ENCODE results near the gene CNNM3. TPM values are rescaled to one million over a fixed set of nuclear protein-coding genes. Genes with fewer than 3 reads are reported as not detected.
A peak's percentile ranks its signal among the peaks of the same experiment; 100 is the strongest.
"Not testable (repeated sequence)": the region's sequence is repeated elsewhere in the genome, so short reads cannot be mapped to it uniquely, and the experiment has no call there.

The CNNM3 gene
- total and polyA plus RNA-seq, 4 donors: 10.0 to 19.8 (median 16.1) TPM

- H3K9ac ChIP-seq (ENCODE audit: low read depth in 1 of 2, low read length in 2 of 2): no peak overlapping the region
- H3K27ac ChIP-seq (ENCODE audit: low read depth in 1 of 2, low read length in 2 of 2): peak overlapping the region; percentile 78 to 80
- WGBS: 76% methylated on average over 38 of the region's 38 CpGs
- no peak overlapping the region for H3K4me3 ChIP-seq (ENCODE audit: low read depth in 1 of 3, low read length in 3 of 3)
- no peaks in the 10 kb centered on the region for H3K27me3 ChIP-seq (ENCODE audit: control insufficient read depth in 4 of 4, insufficient read depth in 4 of 4, low read length in 3 of 4)
- H3K9me3 ChIP-seq (ENCODE audit: control insufficient read depth in 4 of 4, low read length in 3 of 4): no peaks in the 10 kb centered on the region
- peaks cover 7 to 32% (median 12%) of the 10 kb centered on the region in 4 donors for H3K36me3 ChIP-seq (ENCODE audit: control insufficient read depth in 4 of 4, insufficient read depth in 3 of 4, low read depth in 1 of 4, low read length in 3 of 4)
- H3K4me1 ChIP-seq (ENCODE audit: control insufficient read depth in 4 of 4, insufficient read depth in 4 of 4, low read length in 3 of 4): peaks cover 12 to 68% (median 49%) of the 10 kb centered on the region in 4 donors
- DNase-seq (ENCODE audit: low spot score): no peak
- TF ChIP-seq ATF3 (IDR thresholded peaks at IDR 0.05) (no peak), HNF4A (conservative IDR thresholded peaks at IDR 0.05) (no peak), MAX (IDR thresholded peaks at IDR 0.05) (no peak), JUND (IDR thresholded peaks at IDR 0.05) (no peak), SP1 (IDR thresholded peaks at IDR 0.05) (no peak), EGR1 (IDR thresholded peaks at IDR 0.05; ENCODE audit: low read depth in 2 of 2) (no peak), REST (IDR thresholded peaks at IDR 0.05) (no peak), RXRA (IDR thresholded peaks at IDR 0.05) (no peak), NR2F2 (IDR thresholded peaks at IDR 0.05) (no peak), CTCF (IDR thresholded peaks at IDR 0.05; ENCODE audit: low read depth, low read length, missing input control) (no peak), TAF1 (conservative IDR thresholded peaks at IDR 0.05) (no peak)
Measured at GRCh38 chr2:96860065-96861029, 44.3 kb downstream of the CNNM3 start.

- Histone ChIP-seq H3K27ac (ENCODE audit: low read depth in 1 of 2, low read length in 2 of 2) (peak overlapping the region; percentile 78 to 80), H3K36me3 (ENCODE audit: control insufficient read depth in 4 of 4, insufficient read depth in 3 of 4, low read depth in 1 of 4, low read length in 3 of 4) (peaks cover 7 to 38% (median 14%) of the 10 kb centered on the region in 4 donors), H3K4me1 (ENCODE audit: control insufficient read depth in 4 of 4, insufficient read depth in 4 of 4, low read length in 3 of 4) (peaks cover 11 to 74% (median 55%) of the 10 kb centered on the region in 4 donors), H3K9me3 (ENCODE audit: control insufficient read depth in 4 of 4, low read length in 3 of 4) (no peaks in the 10 kb centered on the region), H3K9ac (ENCODE audit: low read depth in 1 of 2, low read length in 2 of 2) (no peak overlapping the region), H3K27me3 (ENCODE audit: control insufficient read depth in 4 of 4, insufficient read depth in 4 of 4, low read length in 3 of 4) (no peaks in the 10 kb centered on the region), H3K4me3 (ENCODE audit: low read depth in 1 of 3, low read length in 3 of 3) (no peak overlapping the region)
- no peak for DNase-seq (ENCODE audit: low spot score)
- 96% methylated on average over 17 of the region's 17 CpGs for WGBS
- TF ChIP-seq TAF1 (conservative IDR thresholded peaks at IDR 0.05): no peak
Measured at GRCh38 chr2:96861074-96861473, 45.0 kb downstream of the CNNM3 start.

GRCh38 chr2:96863056-96863455 is 47.0 kb downstream of the CNNM3 start:
- Histone ChIP-seq H3K36me3 (ENCODE audit: control insufficient read depth in 4 of 4, insufficient read depth in 3 of 4, low read depth in 1 of 4, low read length in 3 of 4) (peaks cover 7 to 38% (median 14%) of the 10 kb centered on the region in 4 donors), H3K4me1 (ENCODE audit: control insufficient read depth in 4 of 4, insufficient read depth in 4 of 4, low read length in 3 of 4) (peaks cover 19 to 81% (median 60%) of the 10 kb centered on the region in 4 donors), H3K27ac (ENCODE audit: low read depth in 1 of 2, low read length in 2 of 2) (peak overlapping the region in 1 of 2 donors; percentile 65)
- H3K27me3 ChIP-seq (ENCODE audit: control insufficient read depth in 4 of 4, insufficient read depth in 4 of 4, low read length in 3 of 4); H3K9ac ChIP-seq (ENCODE audit: low read depth in 1 of 2, low read length in 2 of 2); H3K9me3 ChIP-seq (ENCODE audit: control insufficient read depth in 4 of 4, low read length in 3 of 4); H3K4me3 ChIP-seq (ENCODE audit: low read depth in 1 of 3, low read length in 3 of 3); DNase-seq (ENCODE audit: low spot score): not testable (repeated sequence)
- WGBS: 86% methylated on average over 4 of the region's 4 CpGs

All from liver (tissue), 9 donors.